GM19351 (cell line): ENCODE measurements around the gene VSIR.

ENCODE experiments used
- ATAC-seq: cut with Tn5 transposase; IDR thresholded peaks from one replicate; pipeline ENCODE4 v1.9.1; 2021; ENCODE audit warnings: mild to moderate bottlenecking, moderate library complexity; ENCODE audit not compliant: unreplicated experiment

Gene VSIR

GRCh38 chr10:71716426-71716825 is 56.9 kb downstream of the VSIR start:
- no peak for ATAC-seq

GRCh38 chr10:71715860-71716259 is 57.5 kb downstream of the VSIR start:
- no peak for ATAC-seq

DNA sequence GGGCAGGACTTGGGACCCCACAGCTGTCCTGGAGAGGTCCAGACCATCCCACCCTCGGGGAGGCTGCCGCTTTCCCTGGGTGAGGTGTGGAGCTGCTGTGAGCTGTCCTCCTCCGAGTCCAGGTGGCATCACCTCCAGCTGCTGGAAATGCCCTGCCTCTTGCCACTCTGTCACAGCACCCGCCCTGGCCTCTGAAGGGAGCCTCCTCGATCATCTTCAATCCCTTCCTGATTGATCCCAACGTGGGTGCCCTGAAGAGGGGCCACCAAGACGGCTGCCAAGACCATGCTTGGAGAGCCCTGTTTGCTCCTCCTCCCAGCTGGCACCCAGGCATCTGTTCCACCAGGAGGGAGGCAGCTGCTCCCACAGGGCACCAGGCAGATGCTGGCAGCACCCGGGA is 58.3 kb downstream of the VSIR start:
- no peak for ATAC-seq

GRCh38 chr10:71714592-71714991 is 58.7 kb downstream of the VSIR start:
- ATAC-seq: no peak

- no peak for ATAC-seq
Measured at GRCh38 chr10:71714031-71714410, 59.3 kb downstream of the VSIR start.

GRCh38 chr10:71713135-71714030 is 59.9 kb downstream of the VSIR start:
- ATAC-seq: no peak

DNA sequence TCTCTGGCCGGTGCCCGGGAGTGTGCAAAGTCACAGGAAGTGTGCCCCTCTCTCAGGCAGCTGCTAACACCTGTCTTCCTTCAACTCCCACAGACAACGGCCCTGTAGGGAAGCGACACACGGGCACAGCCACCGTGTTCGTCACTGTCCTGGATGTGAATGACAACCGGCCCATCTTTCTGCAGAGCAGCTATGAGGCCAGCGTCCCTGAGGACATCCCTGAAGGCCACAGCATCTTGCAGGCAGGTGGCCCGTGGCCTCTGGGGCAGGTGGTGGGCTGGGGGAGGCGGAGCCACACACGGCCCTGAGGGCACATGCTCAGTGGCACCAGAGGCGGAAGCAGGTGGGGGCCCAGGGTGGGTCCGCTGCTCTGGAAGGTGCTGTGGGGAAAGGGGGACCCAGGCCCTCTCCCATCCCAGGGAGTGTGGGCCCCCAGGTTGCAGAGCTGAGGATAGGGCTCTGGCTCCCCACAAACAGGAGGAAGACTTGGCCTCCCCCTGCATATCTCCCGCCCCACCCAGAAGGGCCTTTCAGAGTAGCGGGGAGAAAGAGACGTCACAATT is 60.7 kb downstream of the VSIR start:
- no peak for ATAC-seq

GRCh38 chr10:71712170-71712569 is 61.1 kb downstream of the VSIR start:
- ATAC-seq: no peak

DNA sequence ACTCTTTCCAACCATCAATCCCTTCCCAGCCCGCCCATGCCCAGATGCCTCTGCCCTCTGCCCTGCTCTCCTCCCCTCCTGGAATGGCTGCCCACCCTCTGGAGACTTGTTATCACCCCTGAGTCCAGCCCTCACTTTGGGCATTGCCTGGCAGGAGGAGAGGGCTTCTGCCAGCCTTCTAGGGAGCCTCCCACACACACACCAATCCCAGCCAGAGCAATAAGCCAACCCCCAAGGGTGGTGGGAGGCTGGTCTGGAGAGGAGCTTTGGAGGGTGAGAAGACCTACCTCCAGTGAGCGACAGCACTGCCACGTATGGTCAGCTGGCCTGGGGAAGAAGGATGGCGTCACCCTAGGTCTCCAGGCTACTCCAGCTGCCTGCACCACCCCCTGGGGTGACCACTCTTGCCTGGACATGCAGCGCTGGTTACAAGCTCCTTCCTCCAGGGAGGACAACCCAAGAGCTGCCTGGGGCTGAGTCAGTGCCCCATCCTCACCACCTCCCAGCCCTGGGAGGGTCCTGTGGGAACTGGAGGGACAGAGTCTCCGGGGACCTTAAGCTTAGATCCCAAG is 62.2 kb downstream of the VSIR start:
- no peak for ATAC-seq

DNA sequence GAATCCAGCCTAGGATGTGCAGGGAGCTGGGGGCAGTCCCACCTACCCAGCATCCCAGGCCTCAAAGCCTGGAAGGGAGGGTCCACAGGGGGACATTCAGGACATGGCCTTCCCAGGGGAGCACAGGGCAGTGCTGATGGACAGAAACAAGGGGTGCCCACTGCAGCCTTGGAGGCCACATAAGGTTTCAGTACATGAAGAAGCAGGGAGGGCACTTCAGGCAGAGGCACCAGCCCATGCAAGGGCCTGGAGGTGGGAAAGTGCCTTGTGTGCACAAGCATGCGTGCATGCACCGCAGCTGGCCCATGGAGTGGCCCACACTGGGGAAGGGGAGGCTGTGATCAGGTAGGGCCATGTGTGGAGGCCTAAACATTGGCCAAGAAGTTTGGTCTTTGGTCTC is 62.8 kb downstream of the VSIR start:
- no peak for ATAC-seq

- ATAC-seq: no peak
Measured at GRCh38 chr10:71708897-71709882, 64.1 kb downstream of the VSIR start.

DNA sequence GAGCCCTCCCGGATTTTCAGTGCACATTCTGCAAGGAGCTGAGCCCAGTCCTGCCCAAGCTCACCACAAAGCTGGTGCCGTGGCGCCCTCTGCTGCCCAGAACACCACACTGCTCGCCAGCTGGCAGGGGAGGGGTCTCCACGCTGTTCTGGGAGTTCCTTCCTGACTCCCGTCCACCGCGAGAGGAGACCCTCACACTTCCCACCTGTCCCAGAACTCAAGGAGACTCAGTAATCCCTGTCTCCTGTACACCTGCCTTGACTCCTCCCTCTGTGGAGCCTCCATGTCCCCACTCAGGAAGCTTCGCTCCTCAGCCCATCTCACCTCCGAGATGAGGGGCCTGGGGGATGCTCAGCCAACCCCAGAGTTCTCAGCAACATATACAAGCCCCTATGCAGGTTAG is 65.0 kb downstream of the VSIR start:
- no peak for ATAC-seq

DNA sequence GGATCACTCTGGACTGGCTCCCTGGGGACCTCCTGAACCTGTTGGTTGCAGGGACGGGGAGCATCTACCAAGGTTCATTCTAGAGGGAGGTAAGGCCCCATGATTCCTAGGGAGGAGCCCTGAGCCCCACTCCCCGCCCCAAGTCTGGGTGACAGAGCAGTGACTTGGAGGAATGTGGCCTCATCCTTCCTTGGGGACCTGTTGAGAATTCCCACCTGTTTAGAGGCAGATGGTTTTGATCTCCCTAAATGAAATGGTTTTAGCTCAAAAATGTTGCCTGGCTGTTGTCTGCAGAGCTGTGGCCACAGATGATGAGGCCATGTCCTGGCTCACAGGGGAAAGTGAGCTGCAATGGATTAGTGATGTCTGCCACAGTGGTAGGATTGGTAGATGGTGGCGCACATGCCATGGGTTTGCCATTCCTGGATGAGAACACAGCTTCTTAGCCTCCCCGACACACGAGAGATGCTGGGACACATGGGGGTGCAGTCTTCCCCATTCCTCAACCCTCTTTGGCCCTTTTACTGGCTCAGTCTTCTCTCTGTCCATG is 66.0 kb downstream of the VSIR start:
- ATAC-seq: no peak

- ATAC-seq: no peak
Measured at GRCh38 chr10:71706216-71707121, 66.9 kb downstream of the VSIR start.

- ATAC-seq: no peak
Measured at GRCh38 chr10:71705582-71705981, 67.7 kb downstream of the VSIR start.

GRCh38 chr10:71704816-71705215 is 68.5 kb downstream of the VSIR start:
- no peak for ATAC-seq

- no peak for ATAC-seq
Measured at GRCh38 chr10:71703577-71703976, 69.7 kb downstream of the VSIR start.

GRCh38 chr10:71701496-71702132 is 71.7 kb downstream of the VSIR start:
- ATAC-seq: no peak

- no peak for ATAC-seq
Measured at GRCh38 chr10:71700731-71701368, 72.5 kb downstream of the VSIR start.
